Activated CD4-positive, alpha-beta T cell treated with anti-CD3 and anti-CD28 coated beads for 4 hours (primary cell): ENCODE data around the gene TNIK.
"Not testable (repeated sequence)": the region's sequence is repeated elsewhere in the genome, so short reads cannot be mapped to it uniquely, and the experiment has no call there.

ENCODE experiments used
- DNase-seq, 2 donors: peaks; one replicate each; pipeline ENCODE4 v3.0.0-alpha.2; 2020

The TNIK gene

DNA sequence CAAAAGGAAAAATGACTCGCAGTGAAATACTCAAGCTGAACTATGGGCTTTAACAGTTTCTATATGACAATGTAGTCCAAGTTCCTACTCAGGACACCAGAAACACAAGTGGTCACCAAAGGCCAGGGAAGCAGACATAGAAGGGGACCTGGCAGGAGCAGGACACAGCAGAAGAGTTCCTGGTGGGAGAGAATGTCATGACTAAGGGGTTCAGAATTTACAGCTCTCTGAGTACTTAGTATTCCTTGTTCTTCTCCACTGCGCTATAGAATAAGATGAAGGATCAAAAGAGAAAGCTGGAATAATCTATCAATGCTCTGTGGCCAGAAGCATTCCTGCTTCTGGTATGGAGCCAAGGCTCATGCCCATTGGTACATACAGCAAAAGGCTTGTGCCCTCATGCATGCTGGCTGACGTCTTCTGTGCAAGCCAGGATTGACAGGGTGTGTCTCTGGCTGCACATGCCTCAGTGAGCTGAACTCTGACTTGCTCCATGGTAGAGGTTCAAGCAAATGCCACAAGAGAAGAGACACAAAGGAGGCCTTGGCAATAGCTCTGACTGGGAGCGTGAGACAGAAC is 305.0 kb downstream of the TNIK start:
- no peak for DNase-seq

DNA sequence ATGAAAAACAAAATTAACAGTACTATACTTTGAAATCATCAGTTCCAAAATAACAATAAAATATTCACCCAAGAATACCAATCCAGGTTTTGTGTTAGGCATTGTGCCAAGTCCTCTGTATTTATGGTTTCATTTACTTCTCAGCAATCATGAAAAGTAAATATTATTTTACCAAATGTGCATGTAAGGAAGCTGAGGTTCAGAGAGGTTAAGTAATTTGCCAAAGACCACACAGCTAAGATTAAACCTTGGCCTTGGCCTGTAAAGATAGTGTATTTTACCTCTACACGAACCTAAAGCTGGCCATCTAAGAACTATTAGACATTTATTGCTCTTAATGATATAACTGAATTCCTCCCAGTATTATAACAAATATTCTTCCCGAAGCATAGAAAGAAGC is 309.3 kb downstream of the TNIK start:
- no peak for DNase-seq

DNA sequence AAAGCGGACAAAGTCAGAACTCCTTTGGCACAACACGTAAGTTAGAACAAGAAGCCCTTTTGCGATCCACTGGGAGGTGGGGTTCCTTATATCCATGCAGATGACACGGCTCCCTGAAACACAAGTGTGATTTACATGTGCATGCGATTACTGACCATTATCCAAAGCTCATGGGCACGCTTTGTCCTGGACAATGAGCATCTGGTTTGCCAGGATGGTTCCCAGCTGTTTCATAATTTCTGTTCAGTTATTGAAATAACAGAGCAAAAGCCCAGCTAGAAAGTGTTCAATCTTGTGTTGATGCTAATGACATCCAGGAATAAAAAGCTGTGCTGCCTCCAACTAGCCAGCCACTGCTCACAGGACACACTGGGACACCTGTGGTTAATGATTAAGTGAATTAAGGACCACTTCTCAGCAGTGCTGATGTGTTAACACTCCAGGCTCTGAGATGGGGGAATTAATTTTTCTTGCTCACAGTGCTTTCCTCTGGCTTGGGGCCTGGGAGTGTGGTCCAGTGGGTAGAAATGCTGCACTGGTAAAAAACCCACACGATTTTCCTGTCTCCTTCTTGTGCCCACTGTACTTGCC is 310.6 kb downstream of the TNIK start:
- no peak for DNase-seq

DNA sequence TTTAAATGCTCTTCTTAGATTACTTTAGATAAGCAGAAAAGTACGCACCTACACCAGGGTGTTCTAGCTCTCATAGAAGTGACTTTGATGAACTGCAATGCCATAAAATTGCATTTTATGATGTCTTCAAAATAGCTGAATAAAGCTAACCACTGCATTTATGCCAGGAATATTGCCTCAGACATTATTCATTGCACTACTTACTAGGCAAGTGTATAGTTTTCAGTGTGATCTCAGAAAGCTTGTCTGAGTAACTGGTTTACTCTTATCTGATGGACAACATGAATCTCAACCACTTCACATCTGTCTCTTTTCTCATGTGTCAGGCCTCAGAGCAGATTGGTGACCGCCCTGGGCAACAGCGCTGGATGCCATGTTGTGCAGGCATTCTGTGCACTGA is 314.4 kb downstream of the TNIK start:
- DNase-seq, result no peak

DNA sequence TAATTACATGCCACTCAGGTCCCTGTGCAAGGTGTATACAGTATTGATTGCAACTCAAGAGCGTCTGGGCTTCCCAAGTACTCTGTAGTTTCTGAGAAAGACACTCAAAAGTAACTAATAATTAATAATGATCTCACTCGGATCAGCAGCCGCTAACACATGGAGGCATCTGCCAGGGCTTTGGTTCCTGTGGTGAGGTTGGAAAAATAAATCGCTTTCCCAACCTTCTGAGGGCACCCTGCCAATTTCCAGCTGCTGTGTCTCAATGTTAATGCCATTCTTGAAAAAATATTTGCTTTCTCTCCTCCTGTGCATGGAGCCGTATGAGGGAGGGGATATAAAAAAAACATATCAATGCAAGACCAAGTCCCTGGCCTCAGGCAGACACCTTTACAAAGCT is 317.2 kb downstream of the TNIK start:
- no peak for DNase-seq

DNA sequence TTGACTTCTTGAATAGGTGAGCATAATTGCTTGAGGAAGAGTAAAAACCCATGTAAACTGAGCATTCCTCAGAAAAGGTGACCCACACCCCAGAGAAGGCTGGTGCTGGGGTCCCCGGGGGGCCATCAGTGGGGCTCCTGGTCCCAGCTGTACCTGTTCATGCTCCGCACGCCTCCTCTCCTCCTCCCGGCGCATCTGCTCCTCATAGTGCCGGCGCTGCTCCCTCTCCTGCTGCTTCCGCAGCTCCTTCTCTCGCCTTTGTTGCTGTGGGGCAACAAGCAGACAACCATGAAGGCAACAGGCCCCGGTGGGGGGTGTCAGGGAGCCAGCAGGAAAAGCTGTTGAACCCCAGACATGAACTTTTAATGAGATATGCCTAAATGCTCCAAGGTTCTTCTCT is 320.0 kb downstream of the TNIK start:
- DNase-seq, result no peak

DNA sequence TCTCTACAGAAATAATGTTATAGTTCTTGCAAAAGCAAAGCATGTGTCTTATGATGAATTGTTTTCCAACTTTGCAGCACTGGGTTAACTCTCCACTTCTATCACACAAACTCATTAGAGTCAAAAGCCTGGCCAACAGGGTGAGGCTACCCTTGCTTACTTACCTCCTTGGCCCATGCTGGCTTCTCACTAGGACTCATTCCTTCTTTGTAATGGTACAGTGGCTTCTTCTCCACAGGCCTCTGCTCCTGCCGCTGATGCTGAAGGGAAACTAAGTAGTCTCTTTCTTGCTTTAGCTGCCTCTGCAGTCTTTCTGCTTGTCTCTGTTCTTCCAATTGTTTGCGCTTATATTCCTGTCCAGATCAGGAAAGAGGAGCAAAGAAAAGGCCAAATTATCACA is 322.2 kb downstream of the TNIK start:
- DNase-seq, result no peak

DNA sequence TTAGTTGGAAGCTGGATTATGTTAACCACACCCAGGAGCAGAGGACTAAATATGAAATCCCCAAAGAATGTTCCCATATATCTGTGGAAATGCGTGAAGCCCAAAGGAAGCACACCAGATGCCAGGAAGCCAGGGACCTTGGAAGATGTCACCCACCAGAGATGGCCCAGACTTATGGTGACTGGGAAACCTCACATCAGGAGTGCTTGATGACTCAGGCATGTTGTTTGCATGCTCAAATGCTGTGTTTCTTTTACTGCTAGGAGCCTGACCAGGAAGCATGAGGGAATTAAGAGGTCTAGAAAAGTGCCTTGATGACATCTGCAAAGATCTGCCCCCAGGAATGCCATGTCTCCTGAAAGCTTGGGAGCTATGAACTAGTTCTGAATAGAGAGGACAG is 324.7 kb downstream of the TNIK start:
- no peak for DNase-seq

DNA sequence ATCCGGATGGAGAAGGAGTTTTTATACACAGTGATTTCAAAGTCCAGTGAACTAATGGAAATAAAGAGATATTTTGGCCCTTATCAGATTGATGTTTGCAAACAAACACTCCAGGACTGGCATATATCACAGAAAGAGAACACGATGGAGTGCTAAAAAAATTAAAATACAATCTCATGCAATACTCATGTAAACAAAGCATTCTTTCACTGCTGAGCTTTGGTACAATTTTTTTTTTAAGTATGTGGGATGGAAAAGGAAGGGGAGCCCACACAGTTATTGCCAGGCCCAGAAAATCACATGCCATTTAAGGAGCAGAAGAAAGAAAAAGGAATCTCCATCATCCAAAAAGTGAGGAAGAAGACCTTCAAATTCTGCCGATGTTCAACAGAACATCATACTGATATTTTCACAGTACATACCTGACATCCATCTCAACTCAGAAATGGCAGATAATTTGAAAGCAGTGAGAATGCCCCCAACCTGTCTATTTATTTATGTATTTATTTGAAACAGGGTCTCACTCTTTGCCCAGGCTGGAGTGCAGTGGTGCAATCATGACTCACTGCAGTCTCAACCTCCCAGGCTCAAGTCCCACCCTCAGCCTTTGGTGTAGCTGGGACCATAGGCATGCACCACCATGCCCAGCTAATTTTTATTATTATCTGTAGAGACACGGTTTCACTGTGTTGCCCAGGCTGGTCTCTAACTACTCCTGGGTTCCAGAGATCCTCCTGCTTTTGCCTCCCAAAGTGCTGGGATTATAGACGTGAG is 326.2 kb downstream of the TNIK start:
- no peak for DNase-seq

DNA sequence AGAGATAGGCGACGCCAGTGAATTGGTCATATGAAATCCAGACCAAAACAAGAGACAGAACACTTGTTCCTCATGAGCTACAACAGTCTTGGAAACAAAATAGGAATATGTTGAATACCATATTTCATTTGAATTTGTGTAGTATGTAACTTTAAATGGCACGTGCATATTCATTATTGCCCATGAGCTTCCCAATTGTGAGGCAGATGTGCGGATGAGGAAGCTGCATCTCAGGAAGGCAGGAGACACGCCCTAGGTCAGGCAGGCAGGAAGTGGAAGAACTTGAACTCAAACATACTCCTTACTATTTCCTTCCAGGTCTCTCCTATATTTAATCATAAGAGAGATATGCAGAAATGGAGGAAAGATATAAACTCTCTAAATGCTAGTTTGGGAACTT is 326.9 kb downstream of the TNIK start:
- no peak for DNase-seq

DNA sequence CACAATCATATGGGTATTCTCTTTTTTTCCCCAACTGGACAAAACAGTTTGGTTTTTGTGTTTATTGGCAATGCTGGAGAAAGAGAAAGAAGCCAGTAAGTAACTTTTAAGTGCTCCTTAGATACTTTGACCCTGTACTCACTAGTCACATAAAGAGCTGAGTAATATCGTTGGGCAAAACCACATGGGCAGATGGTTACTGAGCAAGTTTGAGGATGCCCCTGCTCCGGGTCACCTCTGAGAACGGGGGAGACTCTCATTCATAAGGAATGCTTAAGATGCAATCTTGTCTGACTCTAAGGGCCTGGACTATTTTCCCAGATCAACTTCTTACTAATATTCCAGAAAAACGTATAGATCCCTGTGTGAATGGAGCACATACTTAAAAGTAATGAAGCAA is 327.3 kb downstream of the TNIK start:
- no peak for DNase-seq

DNA sequence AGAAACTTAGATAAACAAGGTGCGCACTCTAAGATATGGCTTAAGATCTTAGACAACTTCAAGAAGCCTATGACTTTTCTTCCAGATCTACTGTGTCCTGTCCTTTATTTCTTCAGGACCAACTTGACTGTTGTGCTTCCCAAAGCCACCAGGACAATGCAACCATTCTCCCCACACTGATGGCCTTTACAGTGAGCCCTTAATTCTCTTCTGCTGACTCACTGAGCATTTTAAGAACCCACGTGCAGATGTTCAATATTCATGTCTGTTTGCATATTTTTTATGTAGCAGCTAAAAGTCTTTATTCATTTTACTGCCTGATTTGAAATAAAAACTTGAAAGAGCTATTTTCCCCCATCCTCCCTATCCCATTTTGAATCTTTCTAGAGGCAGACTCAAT is 330.4 kb downstream of the TNIK start:
- no peak for DNase-seq

DNA sequence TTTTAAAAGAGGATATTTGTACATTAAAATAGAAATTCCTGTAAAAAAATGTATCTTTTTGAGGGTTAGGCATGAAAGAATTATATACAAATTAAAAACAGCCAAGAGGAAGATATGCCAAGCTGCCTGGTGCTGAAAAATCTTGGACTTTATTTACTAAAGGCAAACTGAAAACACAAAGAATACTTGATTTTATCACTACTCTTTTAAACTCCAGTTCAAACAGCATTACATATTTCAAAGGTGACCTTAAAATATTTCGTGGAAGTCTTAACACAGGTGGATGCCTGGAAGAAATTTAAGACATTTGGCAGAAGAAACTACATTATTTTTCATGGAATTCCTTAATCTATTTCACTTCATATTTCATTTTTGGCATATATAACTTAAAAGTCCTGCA is 332.6 kb downstream of the TNIK start:
- DNase-seq, result no peak

DNA sequence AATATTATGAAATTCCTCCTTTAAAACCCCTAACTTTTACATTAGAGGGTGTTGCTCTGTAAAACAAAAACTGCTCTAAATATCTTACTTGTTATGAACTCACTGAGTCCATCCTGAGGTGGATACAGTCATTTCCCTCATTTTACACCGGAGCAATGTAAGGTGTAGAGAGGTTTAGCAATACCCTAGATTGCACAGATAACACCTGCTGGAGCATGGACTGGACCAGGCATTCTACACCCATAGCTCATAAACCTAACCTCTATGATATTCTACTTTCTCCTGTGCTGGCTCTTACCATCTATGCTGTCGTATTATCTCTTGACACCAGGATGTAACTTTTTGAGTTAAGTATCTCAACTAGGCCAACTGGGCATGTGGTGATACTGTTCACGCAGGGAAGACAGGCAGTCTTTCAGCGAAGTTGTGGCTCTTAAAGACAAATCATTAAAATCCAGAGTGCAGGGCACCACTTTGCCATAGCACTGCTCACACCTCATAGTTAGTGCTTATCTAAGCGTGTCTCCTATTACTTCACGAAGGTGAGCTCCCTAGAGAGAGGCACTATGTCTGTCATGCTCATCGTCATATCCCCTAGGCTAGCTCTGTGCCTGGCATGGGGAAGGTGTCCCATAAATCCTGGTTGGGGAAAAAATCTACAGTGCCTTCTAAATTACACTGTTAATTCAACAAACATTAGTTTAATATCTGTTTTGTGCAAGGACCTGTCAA is 333.6 kb downstream of the TNIK start:
- no peak for DNase-seq

DNA sequence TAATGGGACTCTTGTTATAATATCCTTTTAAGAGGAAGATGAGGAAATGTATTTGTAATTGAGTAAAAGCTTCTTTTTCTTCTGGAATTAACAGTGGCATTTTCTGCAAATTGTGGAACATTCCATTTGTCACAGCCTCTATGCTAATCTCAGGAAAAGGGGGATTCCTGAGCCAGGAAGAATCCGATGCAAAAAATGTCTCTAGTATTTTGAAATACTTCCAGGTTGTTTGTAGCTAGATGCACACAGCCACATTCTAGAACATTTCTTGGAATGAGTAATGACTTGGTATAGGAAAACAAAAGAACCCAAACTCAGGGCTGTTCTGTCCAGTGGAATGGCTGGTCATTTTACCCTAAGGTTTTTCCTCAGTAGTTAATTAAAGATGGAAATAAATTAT is 335.2 kb downstream of the TNIK start:
- no peak for DNase-seq

DNA sequence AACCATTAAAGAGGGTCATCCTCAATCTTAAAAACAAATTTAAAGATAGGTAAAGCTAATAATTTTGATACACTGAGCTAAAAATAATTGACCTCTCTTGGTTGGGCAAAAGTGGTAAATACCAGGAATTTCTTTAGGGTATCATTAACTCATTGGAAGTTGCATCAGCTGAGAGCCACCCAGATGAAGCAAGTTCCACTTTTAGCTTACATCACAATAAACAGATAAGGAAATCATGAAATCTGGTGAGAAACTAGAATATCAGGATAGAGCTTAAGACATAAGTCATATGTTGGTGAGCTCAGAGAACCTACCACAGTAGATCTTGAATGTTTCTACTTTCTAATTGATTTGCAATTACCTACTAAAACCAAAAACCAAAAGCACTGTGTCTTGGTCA is 336.3 kb downstream of the TNIK start:
- no peak for DNase-seq

DNA sequence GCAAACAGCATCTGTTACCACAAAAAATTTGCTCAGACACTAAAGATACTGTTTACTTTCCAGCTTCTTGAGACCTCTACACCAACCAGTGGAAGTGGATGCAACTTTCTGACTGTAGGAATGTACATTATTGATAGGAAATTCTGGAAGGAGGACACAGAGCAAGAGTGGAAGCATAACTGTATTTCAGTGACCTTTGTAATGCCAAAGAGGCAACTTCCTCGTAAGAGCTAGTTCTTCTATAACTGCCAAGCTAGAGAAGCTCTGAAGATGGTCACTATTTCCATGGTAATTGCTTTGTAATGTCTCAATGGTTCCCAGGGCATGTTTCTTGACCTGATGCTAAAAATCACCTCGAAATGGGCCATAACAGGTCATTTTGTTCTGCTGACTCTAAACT is 337.3 kb downstream of the TNIK start:
- no peak for DNase-seq

DNA sequence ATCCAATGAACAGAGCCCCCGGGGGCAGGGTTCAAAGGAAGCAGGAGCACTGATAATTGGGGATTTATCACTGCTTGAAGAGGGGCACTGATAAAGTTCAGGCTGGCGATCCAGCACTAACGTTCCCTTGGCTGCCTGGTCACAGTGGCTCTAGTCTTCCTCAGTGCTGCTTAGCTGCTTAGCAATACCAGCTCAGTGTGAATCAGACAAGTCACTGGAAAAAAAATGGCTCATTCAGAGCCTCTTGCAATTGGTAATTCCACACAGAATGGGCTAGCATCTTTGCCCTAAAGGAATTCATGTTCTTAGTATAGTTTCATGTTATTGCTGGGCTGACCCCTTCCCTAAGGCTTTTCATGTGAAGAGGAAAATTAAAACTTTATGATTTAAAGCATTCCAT is 338.0 kb downstream of the TNIK start:
- DNase-seq, result no peak

DNA sequence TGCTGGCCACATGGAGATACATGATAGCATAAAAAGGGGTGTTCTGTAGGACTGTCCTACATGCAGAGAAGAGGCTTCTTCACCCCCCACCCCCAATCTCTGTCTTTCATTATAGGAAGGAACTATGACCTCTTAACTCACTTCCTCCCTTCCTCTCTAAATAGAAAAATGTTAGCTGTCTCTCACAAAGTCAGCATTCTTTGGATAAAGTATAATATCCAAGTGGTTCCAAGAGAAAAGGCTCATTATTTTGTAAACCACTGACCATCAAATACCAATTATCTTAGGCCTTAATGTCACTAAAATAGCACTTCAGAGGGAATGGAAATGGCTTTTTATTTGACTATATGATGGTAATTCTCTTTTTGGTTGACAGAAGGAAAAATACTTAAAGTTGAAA is 338.4 kb downstream of the TNIK start:
- DNase-seq, result no peak

DNA sequence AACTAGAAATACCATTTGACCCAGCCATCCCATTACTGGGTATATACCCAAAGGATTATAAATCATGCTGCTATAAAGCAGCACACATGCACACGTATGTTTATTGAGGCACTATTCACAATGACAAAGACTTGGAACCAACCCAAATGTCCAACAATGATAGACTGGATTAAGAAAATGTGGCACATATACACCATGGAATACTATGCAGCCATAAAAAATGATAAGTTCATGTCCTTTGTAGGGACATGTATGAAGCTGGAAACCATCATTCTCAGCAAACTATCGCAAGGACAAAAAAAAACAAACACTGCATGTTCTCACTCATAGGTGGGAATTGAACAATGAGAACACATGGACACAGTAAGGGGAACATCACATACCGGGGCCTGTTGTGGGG is 340.8 kb downstream of the TNIK start:
- DNase-seq, result not testable (repeated sequence)

DNA sequence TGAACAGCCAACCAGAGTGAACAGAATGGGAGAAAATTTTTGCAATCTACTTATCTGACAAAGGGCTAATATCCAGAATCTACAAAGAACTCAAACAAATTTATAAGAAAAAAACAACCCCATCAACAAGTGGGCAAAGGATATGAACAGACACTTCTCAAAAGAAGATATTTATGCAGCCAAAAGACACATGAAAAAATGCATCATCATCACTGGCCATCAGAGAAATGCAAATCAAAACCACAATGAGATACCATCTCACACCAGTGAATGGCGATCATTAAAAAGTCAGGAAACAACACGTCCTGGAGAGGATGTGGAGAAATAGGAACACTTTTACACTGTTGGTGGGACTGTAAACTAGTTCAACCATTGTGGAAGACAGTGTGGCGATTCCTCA is 341.2 kb downstream of the TNIK start:
- DNase-seq, result not testable (repeated sequence)

DNA sequence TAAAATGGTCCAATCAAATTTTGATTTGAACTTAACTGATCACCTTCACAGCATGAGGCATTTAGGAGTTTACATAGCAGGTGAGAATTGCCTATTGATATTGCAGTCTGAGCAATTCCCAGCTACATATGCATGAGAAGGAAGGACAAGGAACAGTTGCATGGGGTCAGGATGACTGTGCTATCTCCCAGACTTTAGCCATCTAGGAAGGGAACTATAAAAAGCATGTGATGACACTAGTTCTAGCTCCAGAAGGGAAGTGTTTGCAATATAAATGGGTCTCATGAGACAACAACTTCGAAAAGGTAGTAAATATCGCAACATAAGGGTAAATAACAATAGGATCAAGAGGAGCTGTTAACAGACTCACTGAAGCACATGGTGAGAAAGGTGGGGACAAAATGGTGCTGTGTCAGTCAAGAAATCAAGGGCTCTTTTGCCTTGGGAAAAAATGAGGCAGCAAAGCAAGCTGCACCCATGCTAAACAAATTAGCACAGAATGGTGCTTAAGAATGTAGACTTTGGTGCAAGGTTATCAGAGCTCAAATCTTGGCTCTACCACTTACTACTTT is 343.3 kb downstream of the TNIK start:
- no peak for DNase-seq

DNA sequence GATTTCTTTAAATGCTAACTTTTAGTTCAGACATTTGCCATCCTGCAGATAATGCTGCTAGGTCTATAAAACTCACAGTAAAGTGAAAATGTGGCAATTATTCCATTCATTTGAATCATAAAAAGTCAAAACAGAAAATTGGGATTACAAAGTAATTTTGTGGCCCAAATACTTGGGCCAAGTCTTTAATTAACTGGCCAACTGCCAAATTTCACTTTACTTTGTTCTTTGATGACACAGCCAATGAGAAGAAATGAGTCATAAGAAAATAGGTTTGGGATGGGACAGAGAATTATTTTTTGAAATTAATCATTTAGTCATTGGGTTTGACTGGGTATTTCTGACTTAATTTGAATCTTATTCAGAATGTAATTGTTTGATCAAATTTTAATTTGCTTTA is 343.8 kb downstream of the TNIK start:
- DNase-seq, result no peak

DNA sequence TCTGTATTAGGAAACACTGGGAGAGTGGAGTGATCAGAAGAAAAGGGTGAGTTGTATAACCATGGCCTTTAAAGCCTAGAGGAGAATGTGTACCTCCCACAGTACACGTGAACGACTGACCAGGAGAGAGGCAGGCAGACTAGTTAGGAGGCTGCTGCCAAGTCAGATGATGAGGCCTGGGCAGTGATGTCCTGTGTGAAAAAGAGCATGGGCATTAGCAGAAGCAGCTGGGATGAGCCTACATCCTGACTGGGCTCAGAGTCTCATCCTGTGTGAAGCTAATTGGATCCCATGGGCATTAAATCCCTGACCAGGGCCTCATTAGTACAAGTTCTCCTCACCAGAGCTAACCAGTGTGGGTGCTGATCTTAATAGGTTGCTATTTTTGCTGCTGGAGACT is 344.5 kb downstream of the TNIK start:
- no peak for DNase-seq
